Stimulated activated CD8-positive, alpha-beta memory T cell treated with anti-CD3 and anti-CD28 coated beads, Interleukin-4, amount 100 ng/mL, for 24 hours (primary cell): ENCODE measurements around the gene MRPL19.
A peak's percentile ranks its signal among the peaks of the same experiment; 100 is the strongest.

Experiments
- DNase-seq: peaks from one replicate; pipeline ENCODE4 v3.0.0-alpha.2; 2020; ENCODE audit warnings: low read depth

MRPL19 gene

DNA sequence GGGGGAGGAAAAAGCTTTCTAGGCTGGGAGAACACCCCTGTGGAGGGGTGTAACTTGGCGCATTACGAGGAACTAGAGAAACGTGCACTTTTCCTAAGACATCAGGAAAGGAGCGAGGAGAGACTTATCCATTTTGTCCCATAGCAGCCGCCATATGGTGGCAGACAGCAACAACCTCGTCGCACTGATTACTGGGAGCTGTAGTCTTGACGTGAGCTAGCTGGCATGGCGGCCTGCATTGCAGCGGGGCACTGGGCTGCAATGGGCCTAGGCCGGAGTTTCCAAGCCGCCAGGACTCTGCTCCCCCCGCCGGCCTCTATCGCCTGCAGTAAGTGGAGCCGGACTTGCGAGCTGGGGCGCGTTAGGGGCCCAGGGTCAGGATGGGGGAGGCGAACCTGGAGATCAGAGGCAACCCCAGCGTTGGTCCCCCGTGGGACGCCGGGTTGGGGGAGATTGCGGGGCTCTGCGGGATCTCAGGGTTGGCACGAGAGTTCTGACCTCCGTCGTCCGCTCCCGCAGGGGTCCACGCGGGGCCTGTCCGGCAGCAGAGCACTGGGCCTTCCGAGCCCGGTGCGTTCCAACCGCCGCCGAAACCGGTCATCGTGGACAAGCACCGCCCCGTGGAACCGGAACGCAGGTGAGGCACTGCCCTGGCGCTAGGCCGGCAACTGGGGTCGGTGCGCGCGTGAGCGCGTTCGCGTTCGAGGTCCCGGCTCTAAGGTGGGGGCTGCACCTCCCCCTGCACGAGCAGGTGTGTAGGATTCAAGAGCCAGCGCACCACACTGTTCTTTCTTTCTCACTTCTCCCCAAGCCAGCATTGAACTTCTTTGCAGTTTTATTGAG is at the start of gene MRPL19:
Gene MRPL19, plus strand, starts transcription at position 201 of the 843 bp plus-strand sequence. Its CDS starts 25 bp downstream, at position 226.
- peak; percentile 62 for DNase-seq

DNA sequence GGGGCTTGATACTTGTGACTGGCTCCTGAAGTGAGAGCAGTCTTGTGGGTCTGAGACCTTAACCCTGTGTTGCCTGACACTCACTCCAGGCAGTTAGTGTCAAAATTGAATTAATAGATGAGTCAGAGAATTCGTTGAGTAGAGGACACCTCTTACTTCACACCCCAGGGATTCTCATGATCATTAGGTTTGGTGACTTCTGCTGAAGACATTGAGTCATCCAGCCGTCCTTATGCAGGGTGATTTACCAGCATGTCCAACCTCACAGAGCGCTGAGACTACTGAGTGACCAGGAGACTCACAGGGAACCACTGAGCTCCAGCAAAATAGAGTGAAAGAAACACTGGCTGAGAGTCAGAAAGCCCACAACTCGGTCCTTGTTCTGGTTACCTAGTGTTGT is 49.8 kb upstream of the MRPL19 start:
- DNase-seq, result no peak

DNA sequence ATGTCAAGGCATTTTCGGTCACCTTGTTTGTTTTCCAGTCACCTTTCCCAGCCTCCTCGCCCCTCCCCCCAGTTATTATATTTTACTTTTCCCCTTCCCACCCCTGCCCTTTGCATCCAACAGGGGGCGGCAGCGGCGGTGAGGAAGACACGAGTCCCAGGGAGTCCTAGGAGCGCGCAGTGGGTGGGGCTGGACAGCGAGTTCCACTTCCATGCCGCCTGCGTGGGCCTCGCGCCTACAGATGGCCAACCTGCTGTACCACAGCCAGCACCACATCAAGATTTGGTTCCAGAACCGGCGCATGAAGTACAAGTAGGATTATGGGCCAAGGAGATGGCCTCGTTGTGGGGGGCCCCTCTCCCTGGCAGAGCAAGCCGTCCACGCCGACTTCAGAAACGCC is 48.6 kb upstream of the MRPL19 start:
- no peak for DNase-seq

DNA sequence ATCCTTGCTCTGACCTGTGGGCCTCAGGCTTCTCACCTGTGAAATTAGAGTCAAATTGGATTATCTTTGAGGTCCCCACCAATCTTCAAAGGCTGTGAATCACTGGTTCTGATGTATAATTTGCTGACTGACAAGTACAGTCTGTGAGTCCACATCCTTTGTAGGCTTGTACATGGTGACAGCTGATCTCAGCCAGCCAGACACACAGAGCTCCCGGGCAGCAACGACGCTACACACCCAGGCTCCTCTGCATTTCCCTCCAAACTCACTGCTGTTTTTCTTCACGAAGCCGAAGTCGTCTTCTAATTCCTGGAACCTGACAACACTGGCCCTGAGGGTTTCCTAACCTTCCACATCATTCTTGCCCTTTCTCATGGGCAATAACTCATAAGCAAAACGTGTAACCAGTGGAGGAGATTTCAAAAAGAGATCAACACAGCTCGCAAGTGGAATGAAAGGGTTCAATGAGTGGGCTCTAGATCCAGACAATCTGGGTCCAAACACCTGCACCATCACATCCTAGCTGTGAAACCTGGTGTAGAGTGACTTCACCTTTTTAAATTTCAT is 47.9 kb upstream of the MRPL19 start:
- no peak for DNase-seq

DNA sequence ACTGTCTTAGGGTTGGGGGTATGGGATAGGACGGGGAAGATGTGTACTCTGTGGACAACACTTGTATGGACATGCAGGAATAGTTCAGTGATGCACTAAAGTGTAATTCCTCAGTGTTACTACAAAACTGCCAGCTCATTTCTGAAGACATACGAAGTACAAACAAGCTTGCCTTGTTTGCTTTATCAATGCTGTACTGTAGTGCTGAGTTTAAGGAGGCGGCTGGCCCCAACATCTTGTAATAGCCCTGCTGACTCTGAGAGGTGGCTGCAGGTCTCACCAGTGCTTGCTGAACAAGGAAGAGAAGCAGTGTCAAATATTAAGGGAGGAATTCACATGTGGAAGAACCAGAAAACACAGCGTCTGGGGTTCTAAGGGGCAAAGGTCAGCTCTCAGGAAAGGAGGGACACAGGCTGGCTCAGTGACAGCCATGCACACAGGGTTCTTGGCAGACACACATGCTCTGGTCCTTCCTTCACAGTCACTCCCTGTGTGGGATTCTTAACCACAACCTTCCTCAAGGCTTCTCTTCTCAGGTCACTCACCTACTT is 46.0 kb upstream of the MRPL19 start:
- DNase-seq, result no peak

DNA sequence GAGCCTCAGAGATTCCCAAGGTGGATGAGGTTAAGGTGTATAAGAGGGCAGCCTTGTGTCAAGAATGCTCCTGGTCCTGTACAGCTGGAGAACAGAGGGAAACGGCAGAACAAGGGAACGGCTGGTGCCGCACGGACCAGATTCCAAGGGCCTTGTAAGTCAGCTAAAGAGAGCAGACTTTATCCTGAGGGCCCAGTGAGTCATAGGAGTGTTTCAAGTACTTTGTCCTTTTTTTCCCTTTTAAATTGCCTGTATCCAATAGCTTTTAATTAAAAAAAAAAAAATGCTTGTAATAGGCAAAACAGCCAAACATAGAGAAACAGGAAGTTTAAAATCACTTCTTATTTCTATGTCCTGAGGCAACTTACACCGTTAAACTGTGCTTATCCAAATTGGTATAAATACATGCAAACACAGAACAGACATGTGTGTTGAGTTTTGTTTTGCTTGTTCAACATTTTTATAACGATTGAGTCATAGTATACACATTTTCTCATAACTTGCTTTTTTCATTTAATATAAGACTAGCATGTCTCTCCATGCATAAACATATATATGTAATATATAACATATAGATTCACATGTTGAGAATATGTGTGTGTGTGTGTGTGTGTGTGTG is 43.8 kb upstream of the MRPL19 start:
- DNase-seq, result no peak

DNA sequence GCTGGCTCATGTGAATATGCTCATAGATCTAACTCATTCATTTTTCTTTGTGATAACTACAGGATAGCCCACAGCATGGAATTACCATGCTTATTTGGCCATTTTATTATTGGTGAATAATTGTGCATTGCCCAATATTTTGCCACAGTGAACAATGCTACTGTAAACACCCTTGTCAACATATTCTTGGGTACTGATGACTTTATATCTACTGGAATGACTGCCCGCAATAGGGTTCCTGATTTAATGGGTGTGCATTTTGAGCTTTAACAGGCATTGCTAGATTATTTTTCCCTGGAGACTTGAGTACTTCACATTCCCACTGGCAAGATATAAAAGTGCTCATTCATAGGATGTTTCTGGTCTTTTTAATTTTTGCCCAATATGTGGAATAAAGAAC is 43.1 kb upstream of the MRPL19 start:
- DNase-seq, result no peak

DNA sequence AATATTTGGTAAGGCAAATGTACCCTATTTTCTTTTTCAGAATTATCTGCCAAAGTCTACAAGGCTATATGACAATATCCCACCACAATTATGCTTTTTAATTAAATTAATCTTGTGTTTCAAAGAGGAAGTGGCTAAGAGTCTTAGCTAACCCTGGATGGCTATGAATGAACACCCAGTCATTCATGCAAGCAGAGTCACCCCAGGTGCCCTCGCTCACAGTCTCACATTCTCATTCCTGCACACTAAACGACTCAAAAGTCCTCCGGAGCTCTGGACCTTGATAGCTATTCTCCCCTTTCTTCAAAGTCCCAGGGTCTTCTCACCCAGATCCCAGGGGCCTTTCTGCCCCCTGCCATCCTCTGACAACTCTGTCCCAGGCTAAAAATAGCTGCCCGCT is 42.1 kb upstream of the MRPL19 start:
- DNase-seq, result no peak

DNA sequence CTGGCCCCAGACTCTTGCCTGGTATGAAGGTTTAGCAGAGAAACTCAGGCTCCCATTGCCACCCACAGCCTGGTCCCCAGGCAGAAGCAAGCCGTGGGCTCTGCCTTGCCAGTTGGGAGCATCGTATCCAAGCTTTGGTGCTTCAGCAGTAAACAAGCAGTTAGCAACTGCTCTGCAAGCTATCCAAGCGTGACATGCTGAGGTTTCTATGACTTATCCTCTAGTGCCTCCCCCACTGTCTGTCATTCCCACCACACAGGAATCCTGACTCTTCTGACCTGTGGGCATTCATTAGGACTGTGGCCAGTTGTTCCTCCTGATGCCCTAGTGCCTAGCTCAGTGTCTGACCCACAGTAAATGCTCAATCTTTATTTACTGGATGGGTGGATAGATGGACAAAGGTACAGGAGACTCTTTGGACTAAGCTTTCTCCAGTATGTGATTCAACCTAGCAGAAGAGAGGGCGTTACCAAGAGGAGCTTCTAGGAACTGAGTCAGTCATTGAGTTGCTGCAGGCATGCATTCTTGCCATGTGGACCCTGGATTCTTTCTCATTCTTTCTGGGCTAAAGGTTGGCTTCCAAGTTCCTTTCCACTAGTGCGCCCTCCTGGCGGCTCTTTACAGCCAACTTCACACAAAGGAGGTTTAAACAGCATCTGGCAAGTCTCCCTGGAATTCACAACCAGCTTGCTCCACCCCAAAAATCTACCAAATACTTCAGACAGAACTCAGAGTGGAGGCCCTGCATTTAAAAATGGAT is 40.6 kb upstream of the MRPL19 start:
- DNase-seq, result no peak

DNA sequence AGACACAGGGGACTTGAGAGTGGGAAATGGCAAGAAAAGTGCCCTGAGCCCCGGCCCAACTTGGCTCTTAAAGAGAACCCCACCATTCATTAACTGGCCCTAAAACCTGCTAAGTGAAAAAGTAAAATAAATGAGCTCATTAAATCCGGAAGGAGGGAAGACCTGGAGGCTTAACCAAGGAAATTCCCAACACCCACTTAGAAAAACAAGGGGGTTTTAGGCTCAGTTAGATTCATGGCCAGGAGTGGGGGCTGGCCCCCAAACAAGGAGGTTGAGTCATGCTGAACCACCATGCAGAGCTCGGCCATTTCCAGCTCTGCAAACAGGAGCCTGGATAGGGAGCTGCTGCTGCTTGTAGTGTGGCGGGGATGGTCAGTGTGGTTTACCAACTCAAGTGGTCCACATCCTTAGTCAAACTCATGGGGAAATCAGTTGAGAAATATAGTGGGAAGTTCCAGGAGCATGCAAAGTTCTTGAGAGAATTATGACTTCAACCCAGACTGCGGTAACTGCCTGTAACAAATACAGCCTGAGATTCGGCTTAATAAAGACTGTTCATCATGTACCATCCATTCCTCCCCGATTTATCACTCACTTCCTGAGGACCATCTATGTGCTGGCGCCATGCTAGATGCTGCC is 39.7 kb upstream of the MRPL19 start:
- DNase-seq, result no peak

DNA sequence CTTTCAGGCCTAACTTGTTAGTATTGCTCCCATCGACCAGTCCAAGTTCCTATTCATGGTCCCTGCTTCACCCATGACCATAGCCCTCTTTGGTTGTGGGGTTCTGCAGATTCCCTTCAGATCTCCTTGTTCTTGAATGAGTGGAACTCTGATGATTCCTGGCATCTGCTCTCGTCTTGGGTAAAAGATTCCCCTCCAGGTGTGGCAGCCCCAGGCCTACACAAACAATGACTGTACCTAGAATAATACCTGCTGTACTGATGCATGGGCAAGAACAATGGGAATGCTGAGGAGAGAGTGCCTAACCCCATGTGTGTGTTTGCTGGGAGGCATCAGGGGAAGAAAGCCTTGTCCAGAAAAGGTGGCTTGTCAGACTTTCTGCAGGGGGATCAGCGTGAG is 39.2 kb upstream of the MRPL19 start:
- no peak for DNase-seq

DNA sequence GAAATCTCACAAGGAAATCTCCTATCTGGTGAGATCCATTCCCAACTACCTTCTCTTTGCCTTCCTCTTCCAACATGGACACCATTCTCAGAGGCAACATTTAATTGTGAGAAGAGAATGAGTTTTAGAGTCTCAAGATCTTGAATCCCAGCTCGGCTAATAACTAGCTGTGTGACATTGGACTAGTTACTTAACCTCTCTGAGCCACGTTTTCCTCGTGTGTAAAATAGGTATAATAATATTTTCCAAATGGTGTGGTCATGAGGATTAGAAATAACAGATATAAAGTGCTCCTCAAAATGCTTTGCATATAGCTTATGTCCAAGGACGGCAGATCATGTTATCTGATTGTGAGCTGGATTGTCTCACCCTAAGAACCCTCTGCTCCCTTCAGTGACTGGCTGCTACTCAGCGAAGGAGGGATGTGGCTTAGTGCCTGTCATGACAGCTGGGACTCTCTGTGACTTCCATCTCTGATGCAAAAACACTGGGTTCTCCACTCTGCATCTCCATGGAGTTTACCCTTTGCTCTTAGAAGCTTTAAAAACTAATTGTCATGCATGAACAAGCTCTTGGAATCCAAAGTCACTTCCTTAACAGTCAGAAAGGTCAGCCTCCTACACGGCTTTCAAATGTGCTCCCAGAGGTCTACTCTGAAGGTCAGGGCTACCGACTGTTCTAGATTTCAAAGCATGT is 38.4 kb upstream of the MRPL19 start:
- no peak for DNase-seq

DNA sequence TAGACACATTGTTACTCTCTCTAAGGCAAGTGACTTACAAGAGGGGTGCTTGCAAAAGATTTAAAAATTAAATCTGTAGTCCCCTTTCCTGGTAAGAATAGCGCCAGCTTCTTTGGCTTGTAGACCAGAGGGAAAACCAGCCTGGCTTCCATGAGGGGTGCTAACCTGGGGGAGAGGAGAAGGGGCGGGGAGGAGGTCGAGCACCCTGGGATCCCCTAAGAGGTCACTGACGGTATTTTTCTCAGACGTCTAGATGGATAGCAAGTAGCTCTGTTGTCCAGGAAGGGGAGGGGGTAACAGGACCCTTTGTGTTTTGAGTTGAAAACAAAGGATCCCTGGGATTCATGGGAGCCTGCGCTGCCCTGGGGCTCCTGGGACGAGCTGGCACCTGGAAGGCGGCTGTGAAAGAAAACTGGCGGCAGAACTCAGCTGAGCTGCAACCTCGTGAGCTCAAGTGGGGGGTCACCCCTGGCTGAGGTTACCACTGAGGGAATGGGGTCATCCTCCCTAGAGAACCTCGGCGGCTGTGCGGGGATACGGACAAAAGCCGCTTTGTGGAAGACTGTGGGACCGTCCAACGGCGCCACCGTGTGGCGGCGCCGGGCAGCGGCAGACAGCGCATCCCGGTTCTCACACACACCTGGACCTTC is 37.8 kb upstream of the MRPL19 start:
- peak; percentile 22 for DNase-seq

DNA sequence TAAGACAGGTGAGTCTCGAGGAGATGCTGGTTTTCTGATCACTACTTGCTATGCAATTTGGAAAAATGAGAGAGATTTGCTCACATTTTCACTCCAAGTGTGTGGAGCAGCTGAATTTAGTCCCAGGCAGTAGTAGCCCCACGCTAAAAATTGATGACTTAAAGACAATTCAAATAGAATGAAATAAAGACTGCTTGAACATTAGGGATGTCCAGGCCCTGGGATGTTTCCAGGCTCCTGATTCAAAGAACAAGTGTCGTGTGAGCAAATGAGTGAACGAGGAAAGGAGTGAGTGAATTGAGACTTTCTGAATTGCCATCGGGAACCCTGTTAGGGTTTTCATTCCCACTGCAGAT is 37.3 kb upstream of the MRPL19 start:
- DNase-seq, result no peak

DNA sequence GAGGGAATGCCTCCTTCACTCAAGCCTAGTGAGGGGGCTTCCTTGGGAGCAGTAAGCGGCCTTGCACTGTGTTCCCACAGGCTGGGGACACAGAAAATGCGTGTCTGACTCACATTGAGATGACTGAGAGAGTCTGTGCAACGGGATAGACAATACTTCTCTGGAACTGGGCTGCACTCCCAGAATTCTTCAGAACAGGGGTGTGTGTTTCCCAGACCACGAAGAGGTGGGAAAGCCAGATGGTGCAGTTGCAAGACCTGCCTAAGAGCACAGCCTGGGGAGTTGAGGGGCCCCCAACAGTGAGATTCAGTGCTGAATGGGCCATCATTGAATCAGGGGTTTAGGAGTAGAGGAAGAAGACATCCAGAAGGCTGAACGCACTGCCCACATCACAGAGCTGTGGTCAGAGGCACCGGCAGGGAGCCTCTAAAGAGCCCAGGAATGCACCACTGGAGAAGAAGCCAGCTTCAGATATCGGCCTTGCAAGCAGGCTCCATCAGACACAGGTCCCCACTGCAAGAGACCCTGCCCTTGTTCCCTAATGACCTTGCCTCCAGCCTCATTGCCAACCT is 36.6 kb upstream of the MRPL19 start:
- DNase-seq, result no peak

DNA sequence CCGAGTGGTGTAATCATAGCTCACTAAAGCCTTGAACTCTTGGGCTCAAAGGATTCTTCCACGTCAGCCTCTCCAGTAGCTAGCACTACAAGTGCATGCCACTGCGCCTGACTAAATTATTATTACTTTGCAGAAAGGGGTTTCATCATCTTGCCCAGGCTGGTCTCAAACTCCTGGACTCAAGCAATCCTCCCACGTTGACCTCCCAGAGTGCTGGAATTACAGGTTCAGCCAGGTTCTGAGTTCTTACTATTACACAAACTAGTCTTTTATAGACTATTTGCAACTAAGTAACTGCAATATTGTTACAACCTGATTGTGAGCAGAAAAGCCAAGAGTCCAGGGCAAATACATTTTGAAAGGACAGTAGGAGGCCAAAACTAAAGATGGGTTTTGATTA is 35.9 kb upstream of the MRPL19 start:
- no peak for DNase-seq

DNA sequence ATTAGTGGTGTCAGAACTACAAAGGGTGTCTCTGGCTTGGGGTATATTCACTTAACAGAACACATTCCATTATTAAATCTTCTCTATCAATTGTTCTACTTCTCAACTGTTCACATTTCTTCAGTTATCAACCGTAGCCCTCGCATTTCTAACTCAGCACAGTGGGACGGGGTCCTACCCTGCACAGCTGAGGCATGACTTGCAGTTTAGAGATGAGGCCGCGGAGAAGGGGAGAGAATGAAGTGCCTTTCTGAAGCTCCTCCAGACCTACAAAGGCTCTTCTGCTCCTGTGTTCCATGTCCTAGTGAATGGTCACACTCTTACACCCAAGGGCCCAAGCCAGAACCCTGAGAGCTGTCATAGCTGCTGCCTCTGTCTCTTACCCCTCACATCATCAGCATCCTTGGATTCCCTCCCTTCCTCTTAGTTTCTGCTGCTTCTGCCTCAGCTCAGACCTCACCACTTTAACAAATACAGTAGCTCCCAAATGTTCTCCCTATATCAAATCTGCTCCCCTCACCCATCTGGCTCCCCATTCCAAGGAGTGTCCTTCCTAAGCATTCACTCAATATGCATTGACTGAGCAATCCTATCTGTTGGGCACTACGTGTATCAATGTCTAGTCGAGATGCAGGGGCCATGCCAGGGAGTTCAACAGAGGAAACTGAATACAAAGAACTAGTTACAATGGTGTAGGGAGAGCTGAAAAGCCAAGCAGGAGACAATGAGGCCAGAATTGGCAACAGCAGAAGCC is 34.3 kb upstream of the MRPL19 start:
- no peak for DNase-seq

DNA sequence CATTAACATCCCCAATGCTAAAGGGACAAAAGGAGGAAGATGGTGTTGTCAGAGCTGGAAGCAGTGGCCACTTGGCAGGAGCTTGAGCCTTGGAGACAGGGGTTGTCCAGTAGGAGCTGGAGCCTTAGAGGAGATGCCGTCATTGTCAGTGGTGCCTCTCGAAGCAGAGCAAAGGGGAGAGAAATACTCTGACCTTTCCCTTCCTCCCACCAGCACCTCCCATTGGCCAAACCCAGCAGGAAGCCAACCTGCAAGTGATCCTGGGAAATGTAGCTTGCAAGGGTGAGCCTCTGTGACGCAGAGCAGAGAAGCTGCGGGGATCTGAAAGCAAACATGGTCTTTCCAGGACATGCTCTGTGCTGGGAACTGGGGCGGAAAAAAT is 33.7 kb upstream of the MRPL19 start:
- DNase-seq, result no peak

DNA sequence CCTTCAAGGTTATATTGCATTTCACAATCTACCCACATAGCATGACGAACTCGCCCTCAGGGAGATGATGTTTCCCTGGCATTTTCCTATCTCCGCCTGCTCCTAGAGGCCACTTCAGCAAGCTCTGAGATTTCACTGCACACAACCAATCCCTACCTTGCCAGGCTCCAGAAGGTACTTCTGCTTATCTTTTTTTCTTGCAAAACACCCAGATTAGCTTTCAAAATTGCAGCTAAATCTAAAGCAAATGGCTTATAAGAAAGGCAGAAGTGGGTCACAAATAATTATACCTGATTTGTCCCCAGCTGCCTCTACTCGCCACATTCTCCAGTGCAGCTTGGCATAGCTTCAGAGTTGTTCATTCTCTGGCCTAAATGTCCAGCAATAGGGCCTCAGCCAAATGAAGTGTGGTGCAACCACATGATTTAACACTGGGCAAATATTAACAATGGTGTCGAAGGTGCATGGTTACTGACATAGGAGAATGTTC is 32.4 kb upstream of the MRPL19 start:
- no peak for DNase-seq

DNA sequence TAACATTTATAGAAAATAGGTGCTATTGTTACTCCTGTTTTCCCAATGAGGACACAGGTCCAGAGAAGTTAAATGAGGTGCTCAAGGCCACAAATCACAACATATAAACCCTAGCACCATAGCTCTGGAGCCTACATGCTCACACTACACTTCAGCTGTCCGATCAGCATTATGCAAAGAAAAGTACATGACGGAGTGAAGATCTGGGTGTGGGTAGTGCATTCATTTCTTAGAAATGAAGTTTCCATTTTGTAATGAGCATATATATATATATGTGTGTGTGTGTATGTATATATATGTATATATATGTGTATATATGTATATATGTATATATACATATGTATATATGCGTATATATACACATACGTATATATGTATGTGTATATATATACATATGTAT is 30.2 kb upstream of the MRPL19 start:
- no peak for DNase-seq
